Jurkat, Clone E6-1 (cell line): ENCODE results near the gene POLR1F. TPM values are rescaled to one million over a fixed set of nuclear protein-coding genes. Genes with fewer than 3 reads are reported as not detected.
A peak's percentile ranks its signal among the peaks of the same experiment; 100 is the strongest.

Experiments used
- DNase-seq: peaks from one replicate; pipeline ENCODE4 v3.0.0-alpha.2; 2011; ENCODE audit warnings: low read depth, low spot score
- H3K4me3 ChIP-seq: 2 replicates; pipeline ENCODE4 v1.5.1; 2011; ENCODE audit warnings: mild to moderate bottlenecking, low read length, control low read depth, moderate library complexity
- polyA plus RNA-seq: library from polyadenylated mRNA; unstranded; fragments of >200 nt; gene quantifications from one replicate; pipeline ENCODE4 v1.2.1, GENCODE V29; 2012; ENCODE audit warnings: missing spikeins; ENCODE audit not compliant: insufficient read length, insufficient read depth

Gene POLR1F
- 36.3 TPM for polyA plus RNA-seq

- H3K4me3 ChIP-seq = peak within 1 kb of the TSS; percentile 79
- DNase-seq = peak; percentile 93
Observed at GRCh38 chr7:19708397-19709248, at the start of gene POLR1F. Gene POLR1F (minus strand): TSS chr7:19709037. CDS start chr7:19709016, 21 bp downstream.

- H3K4me3 ChIP-seq = no peak overlapping the region
- DNase-seq = peak; percentile 40
Observed at GRCh38 chr7:19754521-19755116, 45.8 kb upstream of the POLR1F start.

- no peak overlapping the region for H3K4me3 ChIP-seq
- DNase-seq = no peak
Observed at GRCh38 chr7:19752020-19752419, 43.2 kb upstream of the POLR1F start.

GRCh38 chr7:19749658-19750057 lies 40.8 kb upstream of the POLR1F start:
- no peak overlapping the region for H3K4me3 ChIP-seq
- DNase-seq = no peak

GRCh38 chr7:19747740-19748339 lies 39.0 kb upstream of the POLR1F start:
- H3K4me3 ChIP-seq = no peak overlapping the region
- peak; percentile 3 for DNase-seq

GRCh38 chr7:19744075-19744474 lies 35.2 kb upstream of the POLR1F start:
- H3K4me3 ChIP-seq = no peak overlapping the region
- DNase-seq = no peak

- no peak overlapping the region for H3K4me3 ChIP-seq
- DNase-seq = no peak
Observed at GRCh38 chr7:19728716-19729115, 19.9 kb upstream of the POLR1F start.

GRCh38 chr7:19725770-19726169 lies 16.9 kb upstream of the POLR1F start:
- no peak for DNase-seq
- no peak overlapping the region for H3K4me3 ChIP-seq

GRCh38 chr7:19715499-19715898 lies 6.7 kb upstream of the POLR1F start:
- H3K4me3 ChIP-seq = no peak overlapping the region
- DNase-seq = no peak

- DNase-seq = peak; percentile 45
Observed at GRCh38 chr7:19713676-19714075, 4.8 kb upstream of the POLR1F start.

GRCh38 chr7:19709249-19709578 lies 377 bp upstream of the POLR1F start:
- peak; percentile 4 for DNase-seq
- peak overlapping the region; percentile 79; the same call in 1 of the 2 replicates for H3K4me3 ChIP-seq

More at GRCh38 chr7:19713676-19714075, 4.8 kb upstream of the POLR1F start:
- no peak overlapping the region for H3K4me3 ChIP-seq

GRCh38 chr7:19707240-19707639 lies 1.6 kb downstream of the POLR1F start:
- DNase-seq = no peak
- peak overlapping the region; percentile 79 for H3K4me3 ChIP-seq

- DNase-seq = no peak
- no peak overlapping the region for H3K4me3 ChIP-seq
Observed at GRCh38 chr7:19705663-19706062, 3.2 kb downstream of the POLR1F start.

- H3K4me3 ChIP-seq = no peak overlapping the region
- DNase-seq = no peak
Observed at GRCh38 chr7:19701471-19701870, 7.4 kb downstream of the POLR1F start.

GRCh38 chr7:19700936-19701335 lies 7.9 kb downstream of the POLR1F start:
- DNase-seq = no peak
- no peak overlapping the region for H3K4me3 ChIP-seq

GRCh38 chr7:19698331-19698730 lies 10.5 kb downstream of the POLR1F start:
- no peak for DNase-seq

GRCh38 chr7:19696926-19697325 lies 11.9 kb downstream of the POLR1F start:
- DNase-seq = no peak
- no peak overlapping the region for H3K4me3 ChIP-seq

More at GRCh38 chr7:19698331-19698730, 10.5 kb downstream of the POLR1F start:
- no peak overlapping the region for H3K4me3 ChIP-seq

GRCh38 chr7:19692111-19692828 lies 16.6 kb downstream of the POLR1F start:
- no peak for DNase-seq
- no peak overlapping the region for H3K4me3 ChIP-seq

- DNase-seq = no peak
- H3K4me3 ChIP-seq = no peak overlapping the region
Observed at GRCh38 chr7:19690736-19691135, 18.1 kb downstream of the POLR1F start.
